ENCODE data around the gene RCVRN. TPM values are rescaled to one million over a fixed set of nuclear protein-coding genes. Genes with fewer than 3 reads are reported as not detected.

The RCVRN gene
- total RNA-seq, 2 experiments from 2014 or later, result not detected

DNA sequence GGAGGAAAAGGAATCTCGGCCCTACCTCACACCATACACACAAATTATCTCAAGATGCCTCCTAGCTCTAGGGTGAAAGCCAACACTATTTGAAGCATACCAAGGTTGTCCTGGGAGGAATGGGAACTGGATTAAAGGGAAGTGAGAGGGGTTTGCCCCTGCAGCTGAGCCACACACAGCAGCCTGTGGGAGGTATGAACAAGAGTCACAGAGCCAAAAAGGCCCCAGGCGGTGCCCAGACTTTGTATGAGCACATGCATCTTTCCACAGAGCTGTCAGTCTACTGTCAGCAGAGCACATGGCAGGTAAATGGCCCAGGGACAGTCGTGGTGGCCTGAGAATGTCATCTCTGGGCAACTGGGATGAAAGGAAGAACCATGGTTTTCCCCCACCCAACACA is 31.0 kb upstream of the RCVRN start:
- Mint-ChIP-seq H3K4me3 (no peak overlapping the region), H3K27me3 (no peaks in the 10 kb centered on the region), H3K9me3 (peaks cover 2% of the 10 kb centered on the region), H3K4me1 (ENCODE audit: low read depth) (no peaks in the 10 kb centered on the region), H3K27ac (no peak overlapping the region), H3K36me3 (ENCODE audit: low read depth) (no peaks in the 10 kb centered on the region)
- no peak for ATAC-seq (ENCODE audit: poor library complexity)
- H3K9me3 ChIP-seq (ENCODE audit: control insufficient read depth in 1 of 2, insufficient read depth in 1 of 2, low read length in 2 of 2), result peaks cover 0 to 24% of the 10 kb centered on the region in 2 experiments
- H3K36me3 ChIP-seq (ENCODE audit: insufficient read depth, low read length), result no peaks in the 10 kb centered on the region
- TF ChIP-seq, protein P1, sequence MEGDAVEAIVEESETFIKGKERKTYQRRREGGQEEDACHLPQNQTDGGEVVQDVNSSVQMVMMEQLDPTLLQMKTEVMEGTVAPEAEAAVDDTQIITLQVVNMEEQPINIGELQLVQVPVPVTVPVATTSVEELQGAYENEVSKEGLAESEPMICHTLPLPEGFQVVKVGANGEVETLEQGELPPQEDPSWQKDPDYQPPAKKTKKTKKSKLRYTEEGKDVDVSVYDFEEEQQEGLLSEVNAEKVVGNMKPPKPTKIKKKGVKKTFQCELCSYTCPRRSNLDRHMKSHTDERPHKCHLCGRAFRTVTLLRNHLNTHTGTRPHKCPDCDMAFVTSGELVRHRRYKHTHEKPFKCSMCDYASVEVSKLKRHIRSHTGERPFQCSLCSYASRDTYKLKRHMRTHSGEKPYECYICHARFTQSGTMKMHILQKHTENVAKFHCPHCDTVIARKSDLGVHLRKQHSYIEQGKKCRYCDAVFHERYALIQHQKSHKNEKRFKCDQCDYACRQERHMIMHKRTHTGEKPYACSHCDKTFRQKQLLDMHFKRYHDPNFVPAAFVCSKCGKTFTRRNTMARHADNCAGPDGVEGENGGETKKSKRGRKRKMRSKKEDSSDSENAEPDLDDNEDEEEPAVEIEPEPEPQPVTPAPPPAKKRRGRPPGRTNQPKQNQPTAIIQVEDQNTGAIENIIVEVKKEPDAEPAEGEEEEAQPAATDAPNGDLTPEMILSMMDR (IDR thresholded peaks at IDR 0.05), result no peak
- H3K4me1 ChIP-seq (ENCODE audit: insufficient read depth, low read length), result no peaks in the 10 kb centered on the region
- CTCF ChIA-PET, result no interaction called here
- intact Hi-C loops (cut with DNase I, micrococcal nuclease), result no loop called here
- no peak overlapping the region for H3K4me3 ChIP-seq (ENCODE audit: low read length)
- POLR2A ChIA-PET, result no interaction called here
- H3K27me3 ChIP-seq (ENCODE audit: control insufficient read depth in 1 of 2, insufficient read depth in 2 of 2, low read length in 2 of 2), result no peaks in the 10 kb centered on the region
- H3K27ac ChIP-seq (ENCODE audit: low read depth in 1 of 2, low read length in 2 of 2), result no peak overlapping the region
- no peak for DNase-seq

DNA sequence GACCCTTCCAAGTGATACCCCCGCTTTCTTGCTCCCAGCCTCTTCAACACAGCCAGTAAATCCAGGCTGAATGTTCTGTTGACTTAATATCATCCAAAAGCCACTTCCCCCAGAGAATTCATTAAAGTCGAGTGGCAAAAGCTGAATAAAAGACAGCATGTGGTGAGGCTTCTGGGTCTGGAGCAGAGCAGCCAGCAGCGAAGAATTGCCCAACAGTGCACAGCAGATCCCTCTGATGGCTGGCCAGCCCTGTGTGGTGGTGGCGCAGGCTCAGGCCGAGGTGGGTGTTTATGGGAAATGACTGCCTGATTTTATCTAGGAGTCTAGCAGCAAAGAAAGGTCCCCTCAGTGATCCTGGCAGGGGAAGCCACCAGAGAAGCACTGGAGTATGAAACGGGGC is 30.3 kb upstream of the RCVRN start:
- DNase-seq, result no peak
- H3K36me3 Mint-ChIP-seq (ENCODE audit: low read depth), result no peaks in the 10 kb centered on the region
- H3K27me3 ChIP-seq (ENCODE audit: control insufficient read depth in 1 of 2, insufficient read depth in 2 of 2, low read length in 2 of 2), result no peaks in the 10 kb centered on the region
- peaks cover 2% of the 10 kb centered on the region for H3K9me3 Mint-ChIP-seq
- no peaks in the 10 kb centered on the region for H3K36me3 ChIP-seq (ENCODE audit: insufficient read depth, low read length)
- TF ChIP-seq, protein P1 (IDR thresholded peaks at IDR 0.05), result no peak
- no peaks in the 10 kb centered on the region for H3K4me1 Mint-ChIP-seq (ENCODE audit: low read depth)
- H3K9me3 ChIP-seq (ENCODE audit: control insufficient read depth in 1 of 2, insufficient read depth in 1 of 2, low read length in 2 of 2), result peaks cover 0 to 24% of the 10 kb centered on the region in 2 experiments
- CTCF ChIA-PET, result no interaction called here
- no peaks in the 10 kb centered on the region for H3K4me1 ChIP-seq (ENCODE audit: insufficient read depth, low read length)
- POLR2A ChIA-PET, result no interaction called here
- H3K27ac Mint-ChIP-seq, result no peak overlapping the region
- no peaks in the 10 kb centered on the region for H3K27me3 Mint-ChIP-seq
- H3K27ac ChIP-seq (ENCODE audit: low read depth in 1 of 2, low read length in 2 of 2), result no peak overlapping the region
- ATAC-seq (ENCODE audit: poor library complexity), result no peak
- no peak overlapping the region for H3K4me3 Mint-ChIP-seq
- intact Hi-C loops (cut with DNase I, micrococcal nuclease), result no loop called here
- no peak overlapping the region for H3K4me3 ChIP-seq (ENCODE audit: low read length)

DNA sequence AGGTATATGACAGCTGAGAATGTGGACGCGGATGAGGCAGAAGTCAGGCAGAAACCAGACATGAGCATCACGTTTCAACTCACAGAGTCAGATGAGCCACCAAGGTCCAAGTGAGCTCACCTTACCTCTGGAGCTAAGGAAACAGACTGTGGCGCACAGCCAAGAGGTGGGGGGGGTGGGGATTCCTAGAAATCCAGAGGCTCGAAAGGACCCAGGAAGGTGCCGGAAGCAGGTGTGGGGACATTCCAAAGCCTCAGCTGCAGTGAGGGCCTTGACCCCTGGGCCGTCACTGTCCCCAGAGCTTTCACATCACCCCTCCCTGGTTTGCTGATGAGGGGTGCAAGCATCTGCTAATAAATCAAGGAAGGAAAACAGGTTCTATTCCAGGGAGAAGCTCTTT is 29.3 kb upstream of the RCVRN start:
- Histone ChIP-seq H3K36me3 (ENCODE audit: insufficient read depth, low read length) (no peaks in the 10 kb centered on the region), H3K9me3 (ENCODE audit: control insufficient read depth in 1 of 2, insufficient read depth in 1 of 2, low read length in 2 of 2) (peaks cover 0 to 16% of the 10 kb centered on the region in 2 experiments), H3K4me1 (ENCODE audit: insufficient read depth, low read length) (no peaks in the 10 kb centered on the region), H3K27ac (ENCODE audit: low read depth in 1 of 2, low read length in 2 of 2) (no peak overlapping the region), H3K27me3 (ENCODE audit: control insufficient read depth in 1 of 2, insufficient read depth in 2 of 2, low read length in 2 of 2) (no peaks in the 10 kb centered on the region), H3K4me3 (ENCODE audit: low read length) (no peak overlapping the region)
- Mint-ChIP-seq H3K4me1 (ENCODE audit: low read depth) (no peaks in the 10 kb centered on the region), H3K36me3 (ENCODE audit: low read depth) (no peaks in the 10 kb centered on the region), H3K27ac (no peak overlapping the region), H3K4me3 (no peak overlapping the region), H3K27me3 (no peaks in the 10 kb centered on the region), H3K9me3 (peaks cover 2% of the 10 kb centered on the region)
- intact Hi-C loops (cut with DNase I, micrococcal nuclease), result no loop called here
- TF ChIP-seq, protein P1 (IDR thresholded peaks at IDR 0.05), result no peak
- POLR2A ChIA-PET, result no interaction called here
- CTCF ChIA-PET, result interaction anchor here (1.2 kb wide), 1 partner anchor 10 kb away, joined by 3 read pairs; no protein-coding TSS in a partner anchor
- DNase-seq (no peak), ATAC-seq (ENCODE audit: poor library complexity) (no peak)
